ENCODE data around the gene SLC25A34.

Gene SLC25A34

GRCh38 chr1:15768388-15768787 lies 32.3 kb downstream of the SLC25A34 start:
- Histone ChIP-seq H3K4me1 (ENCODE audit: control insufficient read depth, insufficient read depth, low read length) (peaks cover 16% of the 10 kb centered on the region), H3K4me2 (ENCODE audit: low read length) (no peak overlapping the region), H3K9me3 (replicated peaks; ENCODE audit: low read length) (no peaks in the 10 kb centered on the region), H3K27me3 (ENCODE audit: control insufficient read depth, insufficient read depth, low read length) (no peaks in the 10 kb centered on the region), H3K4me3 (ENCODE audit: low read length) (no peak overlapping the region), H3K36me3 (ENCODE audit: insufficient read depth, low read length) (peaks cover 64% of the 10 kb centered on the region), H3K9ac (ENCODE audit: low read depth, low read length) (no peak overlapping the region)

- H3K9ac ChIP-seq (ENCODE audit: low read depth, low read length) = no peak overlapping the region
- no peak overlapping the region for H3K4me3 ChIP-seq (ENCODE audit: low read length)
- H3K9me3 ChIP-seq (replicated peaks; ENCODE audit: low read length) = no peaks in the 10 kb centered on the region
- peaks cover 9% of the 10 kb centered on the region for H3K4me1 ChIP-seq (ENCODE audit: control insufficient read depth, insufficient read depth, low read length)
- H3K27me3 ChIP-seq (ENCODE audit: control insufficient read depth, insufficient read depth, low read length) = no peaks in the 10 kb centered on the region
- H3K4me2 ChIP-seq (ENCODE audit: low read length) = no peak overlapping the region
- peaks cover 64% of the 10 kb centered on the region for H3K36me3 ChIP-seq (ENCODE audit: insufficient read depth, low read length)
Observed at GRCh38 chr1:15770313-15770962, 34.4 kb downstream of the SLC25A34 start.

- Histone ChIP-seq H3K9me3 (replicated peaks; ENCODE audit: low read length) (no peaks in the 10 kb centered on the region), H3K4me2 (ENCODE audit: low read length) (no peak overlapping the region), H3K27me3 (ENCODE audit: control insufficient read depth, insufficient read depth, low read length) (no peaks in the 10 kb centered on the region), H3K36me3 (ENCODE audit: insufficient read depth, low read length) (peaks cover 71% of the 10 kb centered on the region), H3K9ac (ENCODE audit: low read depth, low read length) (no peak overlapping the region), H3K4me3 (ENCODE audit: low read length) (no peak overlapping the region), H3K4me1 (ENCODE audit: control insufficient read depth, insufficient read depth, low read length) (no peaks in the 10 kb centered on the region)
Observed at GRCh38 chr1:15771836-15772515, 35.9 kb downstream of the SLC25A34 start.

GRCh38 chr1:15775706-15776105 lies 39.6 kb downstream of the SLC25A34 start:
- Histone ChIP-seq H3K4me3 (ENCODE audit: low read length) (no peak overlapping the region), H3K36me3 (ENCODE audit: insufficient read depth, low read length) (peaks cover 59% of the 10 kb centered on the region), H3K27me3 (ENCODE audit: control insufficient read depth, insufficient read depth, low read length) (no peaks in the 10 kb centered on the region)

GRCh38 chr1:15777909-15778707 lies 42.0 kb downstream of the SLC25A34 start:
- Histone ChIP-seq H3K4me2 (ENCODE audit: low read length) (no peak overlapping the region), H3K4me1 (ENCODE audit: control insufficient read depth, insufficient read depth, low read length) (no peaks in the 10 kb centered on the region), H3K9me3 (replicated peaks; ENCODE audit: low read length) (no peaks in the 10 kb centered on the region), H3K36me3 (ENCODE audit: insufficient read depth, low read length) (peaks cover 52% of the 10 kb centered on the region), H3K9ac (ENCODE audit: low read depth, low read length) (no peak overlapping the region), H3K4me3 (ENCODE audit: low read length) (no peak overlapping the region), H3K27me3 (ENCODE audit: control insufficient read depth, insufficient read depth, low read length) (no peaks in the 10 kb centered on the region)

More at GRCh38 chr1:15775706-15776105, 39.6 kb downstream of the SLC25A34 start:
- Histone ChIP-seq H3K4me1 (ENCODE audit: control insufficient read depth, insufficient read depth, low read length) (no peaks in the 10 kb centered on the region), H3K9ac (ENCODE audit: low read depth, low read length) (no peak overlapping the region), H3K4me2 (ENCODE audit: low read length) (no peak overlapping the region), H3K9me3 (replicated peaks; ENCODE audit: low read length) (no peaks in the 10 kb centered on the region)

- H3K9me3 ChIP-seq (replicated peaks; ENCODE audit: low read length) = no peaks in the 10 kb centered on the region
- H3K27me3 ChIP-seq (ENCODE audit: control insufficient read depth, insufficient read depth, low read length) = no peaks in the 10 kb centered on the region
- H3K9ac ChIP-seq (ENCODE audit: low read depth, low read length) = no peak overlapping the region
- peaks cover 27% of the 10 kb centered on the region for H3K36me3 ChIP-seq (ENCODE audit: insufficient read depth, low read length)
- H3K4me1 ChIP-seq (ENCODE audit: control insufficient read depth, insufficient read depth, low read length) = peaks cover 29% of the 10 kb centered on the region
- no peak overlapping the region for H3K4me3 ChIP-seq (ENCODE audit: low read length)
- H3K4me2 ChIP-seq (ENCODE audit: low read length) = no peak overlapping the region
Observed at GRCh38 chr1:15785683-15786082, 49.6 kb downstream of the SLC25A34 start.

GRCh38 chr1:15786581-15786980 lies 50.5 kb downstream of the SLC25A34 start:
- no peak overlapping the region for H3K9ac ChIP-seq (ENCODE audit: low read depth, low read length)
- H3K9me3 ChIP-seq (replicated peaks; ENCODE audit: low read length) = no peaks in the 10 kb centered on the region
- peaks cover 29% of the 10 kb centered on the region for H3K4me1 ChIP-seq (ENCODE audit: control insufficient read depth, insufficient read depth, low read length)
- no peaks in the 10 kb centered on the region for H3K27me3 ChIP-seq (ENCODE audit: control insufficient read depth, insufficient read depth, low read length)
- peaks cover 23% of the 10 kb centered on the region for H3K36me3 ChIP-seq (ENCODE audit: insufficient read depth, low read length)
- H3K4me3 ChIP-seq (ENCODE audit: low read length) = no peak overlapping the region
- H3K4me2 ChIP-seq (ENCODE audit: low read length) = no peak overlapping the region

- Histone ChIP-seq H3K4me2 (ENCODE audit: low read length) (peak overlapping the region; percentile 59), H3K9ac (ENCODE audit: low read depth, low read length) (peak overlapping the region; percentile 39), H3K9me3 (replicated peaks; ENCODE audit: low read length) (no peaks in the 10 kb centered on the region), H3K4me1 (ENCODE audit: control insufficient read depth, insufficient read depth, low read length) (peaks cover 36% of the 10 kb centered on the region), H3K4me3 (ENCODE audit: low read length) (no peak overlapping the region), H3K36me3 (ENCODE audit: insufficient read depth, low read length) (peaks cover 16% of the 10 kb centered on the region), H3K27me3 (ENCODE audit: control insufficient read depth, insufficient read depth, low read length) (no peaks in the 10 kb centered on the region)
Observed at GRCh38 chr1:15788624-15789301, 52.7 kb downstream of the SLC25A34 start.

Data from skeletal muscle satellite cell (primary cell).